ENCODE results near the gene SSPN. TPM values are rescaled to one million over a fixed set of nuclear protein-coding genes. Genes with fewer than 3 reads are reported as not detected.

The SSPN gene
- total and polyA plus RNA-seq, 9 of the 15 experiments (the other 6 are each of a cell fraction or from before 2014, with no cell fraction given): 0.40 TPM; not detected in 8

DNA sequence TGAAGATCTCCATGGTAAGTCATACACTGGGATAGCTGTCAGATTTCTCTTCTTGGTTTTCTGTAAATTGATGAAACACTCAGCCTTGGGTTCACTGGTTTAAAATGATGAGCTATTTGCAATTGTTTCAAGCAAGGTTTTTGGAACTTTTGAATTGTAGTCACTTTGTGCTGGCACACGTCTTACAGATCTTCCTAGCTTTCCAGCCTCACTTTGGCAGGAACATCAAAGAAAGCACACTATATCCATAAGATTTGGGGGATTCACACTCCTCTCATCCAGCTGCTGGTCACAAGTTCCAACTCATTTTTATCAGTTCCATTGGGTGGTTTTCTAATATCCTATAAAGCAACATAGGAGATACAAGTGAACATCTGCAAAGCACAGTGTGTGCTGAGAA, 16.0 kb downstream of the SSPN start (continued):
- no peak for TF ChIP-seq SMARCC2 (IDR thresholded peaks at IDR 0.05; ENCODE audit: low read depth)
- TF ChIP-seq ZNF24 (IDR thresholded peaks at IDR 0.05): no peak

- WGBS (ENCODE audit: insufficient coverage, low coverage, missing lambda C conversion rate): 5% methylated on average over 5 of the region's 5 CpGs
- TF ChIP-seq, protein P1, sequence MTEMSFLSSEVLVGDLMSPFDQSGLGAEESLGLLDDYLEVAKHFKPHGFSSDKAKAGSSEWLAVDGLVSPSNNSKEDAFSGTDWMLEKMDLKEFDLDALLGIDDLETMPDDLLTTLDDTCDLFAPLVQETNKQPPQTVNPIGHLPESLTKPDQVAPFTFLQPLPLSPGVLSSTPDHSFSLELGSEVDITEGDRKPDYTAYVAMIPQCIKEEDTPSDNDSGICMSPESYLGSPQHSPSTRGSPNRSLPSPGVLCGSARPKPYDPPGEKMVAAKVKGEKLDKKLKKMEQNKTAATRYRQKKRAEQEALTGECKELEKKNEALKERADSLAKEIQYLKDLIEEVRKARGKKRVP (CRISPR knock-in tag; IDR thresholded peaks at IDR 0.05): no peak
- no peak for TF ChIP-seq ZNF197 (CRISPR knock-in tag; IDR thresholded peaks at IDR 0.05; ENCODE audit: low read depth)
- TF ChIP-seq TARDBP (IDR thresholded peaks at IDR 0.05): no peak
- TF ChIP-seq ZNF407 (IDR thresholded peaks at IDR 0.05; ENCODE audit: low read depth): no peak
- no peak for TF ChIP-seq ZFX (CRISPR knock-in tag; IDR thresholded peaks at IDR 0.05)
- no peak for TF ChIP-seq NCOA2 (IDR thresholded peaks at IDR 0.05; ENCODE audit: partially characterized antibody in 2 of 2)
- TF ChIP-seq TAF7 (tag; IDR thresholded peaks at IDR 0.05): no peak
- TF ChIP-seq ZNF12 (CRISPR knock-in tag; IDR thresholded peaks at IDR 0.05): no peak
- no peak for TF ChIP-seq NR4A1 (CRISPR knock-in tag; IDR thresholded peaks at IDR 0.05)
- no peak for TF ChIP-seq NR4A1 (tag; IDR thresholded peaks at IDR 0.05)
Observed at GRCh38 chr12:26212396-26212795, 17.0 kb downstream of the SSPN start.

More at GRCh38 chr12:26212396-26212795, 17.0 kb downstream of the SSPN start:
- no peaks in the 10 kb centered on the region for H3K36me3 ChIP-seq (ENCODE audit: control insufficient read depth, insufficient read depth, low read length)
- intact Hi-C loops (cut with micrococcal nuclease): no loop called here
- no peaks in the 10 kb centered on the region for H3K9me1 ChIP-seq (ENCODE audit: control insufficient read depth, insufficient read depth, low read length)
- FAIRE-seq: no peak
- no peaks in the 10 kb centered on the region for H4K20me1 ChIP-seq (replicated peaks; ENCODE audit: control insufficient read depth, insufficient read depth, low read length)
- no peaks in the 10 kb centered on the region for H3K4me1 ChIP-seq (replicated peaks in 1 of 2; ENCODE audit: control insufficient read depth in 2 of 2, insufficient read depth in 2 of 2, low read length in 2 of 2)
- no peak overlapping the region for H3K4me2 ChIP-seq (ENCODE audit: insufficient read depth, low read length)
- POLR2A ChIA-PET: interaction anchor here (1.8 kb wide), 1 partner anchor 9 kb away, joined by 5 read pairs; no protein-coding TSS in a partner anchor
- no peak overlapping the region for H2AFZ ChIP-seq (ENCODE audit: low read depth, low read length)
- DNase-seq (ENCODE audit: extremely low read depth in 1 of 4, low spot score in 3 of 4): no peak
- H3K79me2 ChIP-seq (ENCODE audit: control insufficient read depth, insufficient read depth, low read length): no peaks in the 10 kb centered on the region
- no TSS peak for BruUV-seq (replicated peaks)
- no peak overlapping the region for H3K4me3 ChIP-seq
- H3K9me3 ChIP-seq (replicated peaks; ENCODE audit: control insufficient read depth, insufficient read depth, low read depth, low read length): no peaks in the 10 kb centered on the region
- H3K27me3 ChIP-seq (ENCODE audit: control insufficient read depth in 2 of 2, insufficient read depth in 2 of 2, low read length in 2 of 2): no peaks in the 10 kb centered on the region
- no peak for ATAC-seq
- H3K9ac ChIP-seq (ENCODE audit: insufficient read depth in 1 of 2, low read depth in 2 of 2, low read length in 2 of 2): no peak overlapping the region
- in situ Hi-C loops (cut with MboI): no loop called here
- CTCF ChIA-PET (ENCODE audit: low intra/inter-chr PET ratio): no interaction called here
- no peak overlapping the region for H3K27ac ChIP-seq (ENCODE audit: extremely low read depth, low read depth, low read length)

Measured in K562 (cell line).